Epidermal melanocyte (primary cell): ENCODE measurements around the gene SYTL1.

ENCODE experiments used
- DNase-seq: peaks from one replicate; pipeline ENCODE4 v3.0.0; 2011; ENCODE audit warnings: low spot score; ENCODE audit not compliant: insufficient read length

SYTL1 gene

DNA sequence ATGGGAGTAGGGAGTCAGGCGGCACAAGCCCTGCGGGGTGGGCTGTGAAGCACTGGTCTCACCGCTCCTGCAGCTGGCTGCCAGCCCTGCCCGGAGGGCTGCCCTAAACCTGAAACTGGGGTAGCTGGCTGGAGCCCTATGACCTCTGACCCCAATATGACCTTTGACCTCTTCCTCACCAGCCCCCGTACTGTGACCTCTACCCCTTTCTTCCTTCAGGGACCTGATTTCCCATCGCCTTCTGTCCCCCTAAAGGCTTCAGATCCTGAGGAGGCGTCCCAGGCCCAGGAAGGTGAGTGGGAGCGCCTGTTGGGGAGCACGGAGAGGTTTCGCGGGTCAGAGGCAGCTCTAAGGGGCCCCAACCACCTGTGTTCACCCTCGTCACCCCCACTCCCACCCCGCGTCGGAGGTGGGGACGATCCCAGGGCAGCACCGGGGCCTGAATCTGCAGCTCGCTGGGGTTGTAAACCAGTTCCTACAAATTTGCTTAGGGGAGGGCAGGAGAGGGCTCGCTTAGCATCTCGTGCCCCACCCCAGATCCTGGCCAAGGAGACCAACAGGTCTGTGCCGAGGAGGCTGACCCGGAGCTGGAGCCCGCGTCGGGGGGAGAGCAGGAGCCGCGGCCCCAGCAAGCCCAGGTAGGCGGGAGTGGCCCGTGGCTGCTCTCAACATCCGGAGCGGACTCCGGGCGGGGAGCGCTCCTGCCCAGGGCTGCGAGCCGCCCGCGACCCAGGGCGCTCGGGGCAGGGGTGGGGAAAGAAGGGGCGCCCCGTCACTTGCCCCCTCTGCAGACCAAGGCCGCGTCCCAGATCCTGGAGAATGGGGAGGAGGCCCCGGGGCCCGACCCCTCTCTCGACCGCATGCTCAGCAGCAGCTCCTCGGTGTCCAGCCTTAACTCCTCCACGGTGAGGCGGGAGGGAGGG is 7.3 kb downstream of the SYTL1 start:
- DNase-seq, result no peak

DNA sequence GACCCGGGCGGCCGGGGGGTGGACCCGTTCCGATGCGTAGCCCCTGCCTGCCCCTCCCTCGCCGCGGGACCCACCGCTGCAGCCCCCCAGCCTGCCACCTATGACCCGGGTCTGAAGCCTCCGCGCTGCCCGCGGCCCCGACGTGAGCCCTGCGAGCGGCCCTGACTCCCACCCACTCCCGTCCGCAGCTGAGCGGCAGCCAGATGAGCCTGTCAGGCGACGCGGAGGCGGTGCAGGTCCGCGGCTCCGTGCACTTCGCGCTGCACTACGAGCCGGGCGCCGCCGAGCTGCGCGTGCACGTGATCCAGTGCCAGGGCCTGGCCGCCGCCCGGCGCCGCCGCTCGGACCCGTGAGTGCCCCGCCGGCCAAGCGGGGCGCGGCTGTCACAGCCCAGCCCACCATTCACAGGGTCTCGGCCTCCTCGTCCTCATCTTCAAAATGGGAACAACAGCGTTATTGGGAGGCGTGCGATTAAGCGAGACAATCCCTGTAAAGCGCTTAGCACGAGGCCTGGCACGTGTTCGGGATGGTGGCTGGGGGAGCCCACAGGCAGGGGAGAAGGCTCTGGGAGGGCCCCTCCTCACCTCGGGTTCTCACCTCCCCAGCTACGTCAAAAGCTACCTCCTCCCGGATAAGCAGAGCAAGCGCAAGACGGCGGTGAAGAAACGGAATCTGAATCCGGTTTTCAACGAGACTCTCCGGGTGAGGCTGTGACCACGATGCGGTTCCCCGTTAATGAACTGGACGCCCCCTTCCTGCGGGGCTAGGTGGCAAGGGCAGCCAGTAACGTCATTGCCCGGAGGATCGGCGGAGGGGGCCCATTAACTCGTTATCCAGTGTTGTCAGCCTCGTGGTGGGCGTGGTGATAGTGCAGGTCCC is 8.2 kb downstream of the SYTL1 start:
- peak; percentile 78 for DNase-seq

DNA sequence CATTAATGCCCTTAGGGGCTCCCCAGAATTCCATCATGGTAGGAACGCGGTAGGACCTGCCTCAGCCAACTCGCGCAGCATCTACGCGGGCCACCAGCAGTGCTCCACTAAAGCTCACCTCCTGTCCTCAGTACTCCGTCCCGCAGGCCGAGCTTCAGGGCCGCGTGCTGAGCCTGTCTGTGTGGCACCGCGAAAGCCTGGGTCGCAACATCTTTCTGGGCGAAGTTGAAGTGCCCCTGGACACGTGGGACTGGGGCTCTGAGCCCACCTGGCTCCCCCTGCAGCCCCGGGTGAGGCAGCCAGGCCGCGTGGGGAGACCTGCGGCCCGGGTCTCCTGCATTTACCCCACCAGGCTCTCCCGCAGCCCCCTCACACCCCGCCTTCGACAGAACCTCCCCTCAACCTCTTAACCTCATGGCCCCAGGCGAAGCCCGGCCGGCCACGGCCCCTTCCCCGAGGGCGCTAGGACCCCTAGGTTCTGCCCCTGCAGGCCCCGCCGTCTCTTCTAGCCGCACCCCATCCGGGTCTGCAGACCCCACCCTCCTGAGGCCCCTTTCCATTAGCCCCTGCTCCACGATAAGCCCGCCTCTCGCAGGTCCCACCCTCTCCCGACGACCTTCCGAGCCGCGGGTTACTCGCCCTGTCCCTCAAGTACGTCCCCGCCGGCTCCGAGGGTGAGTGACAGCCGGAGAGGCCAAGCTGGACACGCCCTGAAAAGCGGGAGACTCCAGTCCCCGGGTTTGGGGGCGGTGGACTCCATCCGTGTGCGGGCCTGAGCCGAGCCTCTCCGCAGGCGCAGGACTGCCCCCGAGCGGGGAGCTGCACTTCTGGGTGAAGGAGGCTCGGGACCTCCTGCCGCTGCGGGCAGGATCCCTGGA is 9.1 kb downstream of the SYTL1 start:
- no peak for DNase-seq

DNA sequence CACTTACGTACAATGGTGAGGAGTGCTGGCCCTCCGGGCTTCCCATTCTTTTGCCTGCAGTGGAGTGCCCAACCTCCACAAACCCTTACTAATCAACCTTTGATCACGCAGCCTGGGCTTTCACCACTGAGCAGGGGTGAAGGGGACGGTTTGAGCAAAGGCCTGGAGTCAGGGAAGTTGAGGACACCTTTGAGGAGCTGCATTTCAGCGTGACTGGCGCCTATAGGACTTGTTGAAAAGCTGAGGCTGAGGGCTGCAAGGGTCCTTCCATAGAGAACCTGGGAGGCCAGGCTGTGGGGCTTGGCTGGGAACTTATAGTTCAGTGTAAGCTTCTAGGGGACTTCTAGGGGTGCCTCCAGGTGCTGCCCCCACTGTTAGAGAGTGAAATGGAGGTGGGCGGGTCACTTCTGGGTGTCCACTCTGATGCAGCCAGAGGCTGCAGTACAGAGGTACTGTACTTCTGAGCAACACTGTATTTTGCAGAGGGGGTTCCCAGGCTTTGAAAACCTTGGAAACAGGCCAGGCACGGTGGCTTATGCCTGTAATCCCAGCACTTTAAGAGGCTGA is 9.8 kb downstream of the SYTL1 start:
- DNase-seq, result no peak

DNA sequence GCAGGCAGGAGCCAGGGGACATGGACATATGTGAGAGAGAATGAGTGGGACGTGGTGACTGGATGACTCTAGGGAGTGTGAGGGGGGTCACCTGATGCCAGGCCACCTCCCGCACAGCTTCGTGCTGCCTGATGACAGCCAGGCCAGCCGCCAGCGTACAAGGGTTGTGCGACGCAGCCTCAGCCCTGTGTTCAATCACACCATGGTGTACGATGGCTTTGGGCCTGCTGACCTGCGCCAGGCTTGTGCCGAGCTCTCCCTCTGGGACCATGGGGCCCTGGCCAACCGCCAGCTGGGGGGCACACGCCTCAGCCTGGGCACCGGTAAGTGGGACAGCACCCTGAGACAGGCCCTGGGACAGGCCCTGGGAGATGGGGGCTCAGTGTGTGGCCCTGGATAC is 11.3 kb downstream of the SYTL1 start:
- no peak for DNase-seq

DNA sequence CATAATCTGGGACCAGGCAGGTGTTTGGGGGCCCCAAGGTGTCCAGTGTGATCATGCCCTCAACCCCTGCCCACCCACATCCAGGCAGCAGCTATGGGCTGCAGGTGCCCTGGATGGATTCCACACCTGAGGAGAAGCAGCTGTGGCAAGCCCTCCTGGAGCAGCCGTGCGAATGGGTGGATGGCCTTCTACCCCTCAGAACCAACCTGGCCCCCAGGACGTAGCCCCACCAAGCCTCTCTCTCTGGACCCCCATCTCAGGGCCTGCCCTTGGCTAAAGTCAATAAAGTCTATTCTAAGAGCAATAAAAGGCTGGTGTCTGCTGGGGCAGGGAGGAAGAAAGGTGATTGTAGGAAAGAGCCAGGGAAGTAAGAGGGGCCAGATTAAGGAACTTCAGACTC is 11.8 kb downstream of the SYTL1 start:
- no peak for DNase-seq

DNA sequence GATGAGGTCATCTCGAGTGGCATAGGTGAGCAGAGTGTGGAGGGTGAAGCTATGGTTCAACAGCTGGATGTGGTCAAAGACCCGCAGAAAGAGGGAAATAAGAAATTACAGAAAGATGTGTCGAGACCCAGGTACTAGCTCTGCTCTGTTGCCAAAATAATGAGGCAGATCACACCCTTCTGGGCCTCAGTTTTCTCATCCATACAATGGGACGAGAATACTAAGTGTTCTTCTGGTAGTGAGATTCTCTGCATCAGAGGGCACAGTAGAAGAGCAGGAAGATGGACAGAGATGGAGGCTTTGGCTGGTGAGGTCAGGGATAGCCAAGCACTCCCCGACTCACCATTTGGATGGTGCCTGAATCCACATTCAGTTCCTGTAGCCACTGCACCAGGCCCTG is 13.9 kb downstream of the SYTL1 start:
- no peak for DNase-seq

DNA sequence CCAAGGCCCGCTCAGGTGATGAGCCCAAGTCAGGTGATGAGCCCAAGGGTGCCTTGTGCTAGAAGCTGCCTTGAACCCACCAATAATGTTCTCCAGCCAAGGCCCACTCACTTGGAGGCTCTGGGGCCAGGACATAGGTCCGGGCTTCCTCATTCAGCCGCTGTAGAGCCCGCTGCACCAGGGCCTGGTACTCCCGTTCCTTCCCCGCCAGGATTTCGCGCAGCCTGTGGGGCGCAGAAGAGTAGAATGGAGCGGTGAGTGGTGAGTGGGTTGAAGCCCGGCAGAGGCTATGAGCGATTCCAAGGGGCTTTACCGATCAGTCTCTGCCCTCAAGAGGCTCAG is 14.4 kb downstream of the SYTL1 start:
- no peak for DNase-seq

DNA sequence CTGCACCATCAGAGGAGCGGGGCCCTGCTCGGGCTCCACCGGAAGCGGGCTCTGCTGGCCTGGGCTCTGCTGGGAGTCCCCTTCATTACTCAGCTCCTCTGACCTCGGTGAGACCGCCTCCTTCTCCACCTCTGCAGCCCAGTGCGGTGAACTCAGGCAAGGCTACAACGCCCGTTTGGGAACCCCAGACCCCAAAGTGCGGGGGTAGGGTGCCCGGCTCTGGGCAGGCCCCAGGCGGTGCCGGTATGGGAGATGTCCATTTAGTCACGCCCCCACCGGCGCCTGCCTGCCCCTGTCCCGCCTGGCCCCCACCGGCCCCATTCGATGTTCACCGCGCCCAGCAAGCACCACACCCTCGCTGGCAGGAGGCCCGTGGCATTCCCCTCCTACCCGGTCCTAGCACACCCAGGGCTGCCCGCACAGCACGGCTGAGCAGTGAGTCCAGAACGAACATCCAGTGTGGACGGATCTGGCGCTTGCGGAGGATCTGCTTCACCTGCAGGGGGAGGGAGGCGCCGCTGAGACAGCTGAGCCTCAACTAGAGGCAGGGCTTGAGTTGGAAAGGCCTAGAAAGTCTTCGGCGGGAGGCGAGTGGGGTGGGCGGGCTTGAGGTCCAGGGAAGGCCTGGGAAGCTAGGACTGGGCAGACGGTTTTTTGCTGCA is 14.9 kb downstream of the SYTL1 start:
- DNase-seq, result no peak

DNA sequence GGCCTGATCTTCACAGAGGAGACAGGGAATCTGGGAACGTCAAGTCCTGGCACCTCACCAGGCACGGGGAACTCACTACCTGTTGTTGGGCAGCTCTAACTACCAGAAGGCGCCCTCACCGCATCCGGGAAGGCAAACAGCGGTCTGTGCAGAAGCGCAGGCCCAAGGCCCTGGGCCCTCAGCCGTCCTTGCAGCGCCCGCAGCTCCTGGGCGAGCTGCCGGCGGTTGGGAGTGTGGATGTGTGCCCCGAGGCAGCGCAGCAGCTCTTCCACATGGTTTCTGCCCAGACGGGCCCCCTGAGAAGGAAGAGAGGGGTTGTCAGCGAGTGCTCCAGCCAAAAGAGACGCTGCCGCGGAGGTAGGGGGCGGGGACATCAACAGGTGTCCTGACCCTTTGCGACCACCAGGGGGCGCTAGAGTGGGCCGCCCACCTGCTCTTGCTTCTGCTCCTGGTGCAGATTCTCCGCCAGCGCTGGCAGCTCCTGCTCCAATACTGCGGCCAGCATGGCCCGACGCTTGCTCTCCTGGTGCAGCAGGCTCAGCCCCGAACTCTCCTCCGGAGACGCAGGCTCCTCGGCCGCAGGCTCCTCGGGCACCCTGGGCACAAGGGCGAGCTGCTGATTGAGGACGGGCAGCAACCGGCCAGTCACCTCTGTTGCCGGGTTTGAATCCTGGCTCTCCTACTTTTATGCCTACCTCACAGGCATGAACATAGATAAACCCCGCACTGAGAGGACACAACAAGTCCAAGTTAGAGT is 15.6 kb downstream of the SYTL1 start:
- peak; percentile 86 for DNase-seq

DNA sequence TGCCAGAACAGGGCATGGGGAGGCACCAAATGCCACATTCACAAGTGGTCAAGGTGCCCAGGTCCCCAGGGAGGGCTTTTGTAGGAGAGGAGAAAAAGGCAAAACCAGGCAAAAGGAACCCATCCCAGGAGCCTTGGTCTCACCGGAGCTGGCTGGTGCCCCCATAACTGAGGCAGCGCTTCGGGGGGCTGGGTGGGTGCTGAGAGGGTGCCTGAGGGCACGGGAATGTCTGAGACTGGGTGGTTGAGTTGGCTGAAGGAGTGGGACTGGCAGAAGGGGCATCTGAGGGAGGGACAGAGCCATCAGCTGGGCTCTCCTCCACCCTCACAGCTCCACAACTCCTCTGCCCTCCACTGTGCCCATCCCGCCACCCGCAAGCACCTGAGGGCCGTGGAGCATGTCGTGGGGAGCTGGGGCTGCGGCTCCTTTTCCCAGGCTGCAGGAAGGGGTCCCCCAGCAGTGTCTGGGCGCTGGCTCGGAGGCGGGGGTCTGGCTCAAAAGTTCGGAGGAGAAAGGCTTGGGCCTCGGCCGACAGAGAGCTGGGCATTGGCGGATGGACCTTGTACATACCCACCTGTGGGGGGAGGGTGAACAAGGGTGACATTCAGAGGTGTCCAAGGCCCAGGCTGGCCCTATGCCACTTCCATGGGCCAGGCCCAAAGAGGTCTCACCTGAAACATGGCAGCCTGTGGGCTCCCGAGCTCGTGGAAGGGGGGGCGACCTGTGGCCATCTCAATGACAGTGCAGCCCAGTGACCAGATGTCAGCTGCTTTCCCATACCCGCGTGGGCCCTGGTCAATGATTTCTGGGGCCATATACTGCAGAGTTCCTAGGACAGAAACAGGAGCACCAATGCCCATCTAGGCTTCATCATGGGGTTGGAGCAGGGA is 16.5 kb downstream of the SYTL1 start:
- DNase-seq, result no peak

DNA sequence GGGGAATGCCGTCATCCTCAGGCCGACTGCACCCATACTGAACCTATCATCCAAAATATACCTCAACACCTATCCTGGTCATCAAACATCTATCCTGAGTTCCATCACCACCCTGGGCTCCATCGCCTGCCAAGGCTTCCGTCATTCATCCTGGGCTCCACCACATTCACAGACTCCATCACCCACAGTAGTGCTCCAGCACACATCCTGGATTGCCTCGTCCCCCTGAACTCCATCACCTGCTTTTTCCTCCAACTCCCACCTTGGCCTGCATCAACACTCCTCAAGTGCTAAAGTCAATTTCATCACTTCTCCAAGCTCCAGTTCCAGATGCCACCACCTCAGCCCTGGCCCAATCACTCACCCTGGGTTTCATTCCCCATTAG is 17.1 kb downstream of the SYTL1 start:
- DNase-seq, result no peak

DNA sequence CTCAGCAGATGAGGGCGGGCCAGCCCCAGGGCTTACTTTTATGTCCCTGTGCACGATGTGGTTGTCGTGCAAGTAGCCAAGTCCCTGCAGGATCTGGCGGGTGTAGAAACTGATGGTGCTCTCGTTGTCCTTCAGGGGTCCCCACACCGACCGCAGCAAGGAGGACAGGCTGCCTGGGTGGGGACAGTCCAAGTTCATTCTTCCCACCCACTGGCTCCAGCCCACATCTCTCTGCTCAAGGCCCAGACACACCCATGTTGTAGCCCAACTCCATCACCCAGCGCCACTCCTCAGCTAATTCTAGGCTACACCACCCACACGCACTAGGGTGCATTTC is 18.0 kb downstream of the SYTL1 start:
- DNase-seq, result no peak

DNA sequence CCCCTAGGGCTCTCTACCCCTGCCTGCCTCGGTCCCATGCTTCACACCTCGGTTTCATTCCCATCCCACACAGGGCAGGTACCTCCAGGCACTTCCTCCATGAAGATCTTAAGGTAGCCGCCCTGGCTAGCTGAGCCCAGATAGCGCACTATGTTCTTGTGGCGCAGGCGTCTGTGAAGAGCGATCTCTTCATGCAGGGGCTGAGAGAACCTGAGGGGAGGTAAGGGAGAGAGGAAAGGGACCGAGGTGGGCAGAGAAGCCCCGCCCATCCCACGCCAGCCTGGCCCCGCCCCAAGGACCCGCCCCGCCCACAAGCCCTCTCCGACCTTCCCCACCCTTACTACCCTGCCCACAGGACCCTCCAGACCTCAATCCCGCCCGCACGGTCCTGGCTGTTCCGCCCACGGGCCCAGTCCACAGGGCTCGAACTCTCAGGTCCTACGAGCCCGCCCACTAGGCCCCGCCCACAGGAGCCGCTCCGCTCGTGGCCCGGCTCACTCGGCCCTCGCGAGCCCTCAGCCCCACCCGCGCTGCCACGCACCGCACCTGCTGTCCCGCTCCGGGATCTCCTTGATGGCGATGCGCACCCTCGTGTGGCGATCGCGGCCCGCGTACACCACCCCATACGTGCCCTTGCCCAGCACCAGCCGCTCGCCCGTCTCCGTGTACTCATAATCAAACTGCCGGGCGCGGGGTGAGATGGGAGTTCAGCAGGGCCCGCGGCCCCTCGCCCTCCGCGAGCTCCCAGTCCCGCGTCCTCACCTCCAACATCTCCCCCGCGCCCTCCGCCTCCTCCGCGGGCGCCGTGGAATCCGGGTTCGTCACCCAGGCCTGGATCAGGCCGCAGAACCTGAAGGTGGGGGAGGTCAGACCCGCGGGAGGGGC is 18.6 kb downstream of the SYTL1 start:
- DNase-seq, result no peak

DNA sequence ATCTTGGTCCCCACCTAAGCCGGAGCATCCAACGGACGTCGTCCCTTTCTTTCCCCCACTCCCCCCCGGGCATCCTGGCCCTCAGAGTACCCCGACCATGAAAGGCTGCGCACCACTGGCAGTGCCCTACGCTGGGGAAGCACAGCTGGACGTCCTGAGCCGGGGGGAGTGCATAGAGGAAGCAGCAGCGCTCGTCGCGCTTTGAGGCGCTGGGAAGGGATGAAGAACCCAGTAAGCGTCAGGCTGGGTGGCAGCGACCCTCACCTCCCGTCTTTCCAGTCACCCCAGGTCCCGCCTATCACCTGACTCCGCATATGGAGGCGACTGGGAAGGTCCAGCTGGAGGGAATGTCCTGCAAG is 19.2 kb downstream of the SYTL1 start:
- DNase-seq, result no peak

DNA sequence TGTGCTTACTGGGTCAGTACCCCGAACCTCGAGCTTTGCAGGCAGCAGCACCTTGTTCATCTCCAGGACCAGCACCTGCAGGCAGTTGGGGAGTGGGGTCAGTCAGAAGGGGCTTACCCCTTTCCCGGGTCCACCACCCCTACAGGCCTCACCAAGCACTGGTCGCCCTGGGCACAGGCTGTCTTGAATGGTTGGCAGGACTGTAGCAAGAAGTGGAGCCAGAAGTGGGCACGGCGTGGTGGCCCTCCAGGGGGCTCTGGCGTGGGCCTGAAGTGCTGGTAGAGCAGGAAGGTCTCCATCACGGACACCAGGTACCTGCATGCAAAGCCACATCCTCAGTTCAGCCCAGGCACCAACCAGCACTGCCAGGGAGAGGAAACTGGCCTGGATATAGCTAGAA is 19.7 kb downstream of the SYTL1 start:
- no peak for DNase-seq

DNA sequence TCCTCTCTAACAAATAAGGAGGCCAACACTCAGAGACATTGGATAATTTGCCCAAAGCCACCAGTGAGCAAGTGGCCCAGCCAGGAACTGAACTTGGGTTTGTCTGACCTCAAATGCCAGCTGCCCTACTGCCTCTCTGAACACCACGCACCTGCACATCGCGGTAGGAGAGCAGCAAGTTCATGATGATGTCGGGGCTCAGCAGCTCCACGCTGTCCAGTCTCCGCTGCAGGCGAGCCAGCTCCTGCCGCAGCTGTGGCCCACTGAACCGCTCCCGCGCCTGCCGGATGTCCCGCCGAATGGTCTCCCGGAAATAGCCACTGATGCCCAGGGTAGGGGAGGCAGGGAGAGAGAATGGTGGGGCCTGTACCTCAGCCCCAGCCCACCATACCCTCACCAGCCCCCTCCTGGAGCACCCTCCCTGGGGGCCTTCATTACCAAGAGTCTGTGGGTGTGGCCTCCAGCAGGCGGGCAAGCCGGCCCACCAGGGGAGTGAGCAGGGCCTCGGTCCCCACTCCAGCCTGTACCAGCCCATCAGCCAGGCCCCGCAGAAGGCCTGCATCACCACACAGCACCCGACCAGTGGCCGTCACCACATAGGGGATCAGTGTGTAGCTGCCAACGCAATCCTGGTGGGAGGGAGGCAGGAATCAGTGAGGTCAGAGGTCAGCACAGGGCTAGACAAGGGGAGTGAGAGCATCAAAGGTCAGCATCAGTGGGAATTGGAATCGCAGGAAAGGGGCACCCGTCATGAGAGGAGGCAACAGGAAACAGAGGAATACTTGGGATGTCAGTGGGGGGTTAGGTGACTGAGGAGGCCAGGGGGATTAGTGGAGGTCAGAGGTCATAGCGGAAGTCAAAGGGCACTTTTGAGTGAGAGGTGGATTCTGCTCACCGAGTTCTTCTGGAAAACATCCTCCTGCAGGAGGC is 22.2 kb downstream of the SYTL1 start:
- no peak for DNase-seq
